Heart right ventricle (tissue), 16 donors: Measurements from ENCODE around the gene ZDHHC21. TPM values are rescaled to one million over a fixed set of nuclear protein-coding genes. Genes with fewer than 3 reads are reported as not detected.

Experiments used
- ATAC-seq, 8 donors: fragments of 200-7000 bp; cut with Tn5 transposase; one replicate each; pipeline ENCODE4 v1.9.1; 2020; ENCODE audit warnings: mild to moderate bottlenecking in 8 of 8, moderate library complexity in 8 of 8, moderate number of reproducible peaks in 1 of 8
- DNase-seq, 2 donors: peaks; one replicate each; pipeline ENCODE4 v3.0.0-alpha.2; 2020
- H3K27ac ChIP-seq, 10 donors: fragments of 200-600 bp; sonication (generic) in 2 of 10; one replicate each; pipeline versions ENCODE4 v1.5.0 to v1.8.0; 2020 to 2022; ENCODE audit warnings: mild to moderate bottlenecking in 3 of 10
- H3K27me3 ChIP-seq, 7 donors: fragments of 200-600 bp; one replicate each; pipeline ENCODE4 v1.8.0; 2021 to 2022; ENCODE audit warnings: mild to moderate bottlenecking in 2 of 7
- H3K36me3 ChIP-seq, 9 donors: fragments of 200-600 bp; sonication (generic) in 1 of 9; one replicate each; pipeline versions ENCODE4 v1.5.0 to v1.8.0; 2020 to 2022; ENCODE audit warnings: mild to moderate bottlenecking in 2 of 9
- H3K4me1 ChIP-seq, 9 donors: fragments of 200-600 bp; sonication (generic) in 1 of 9; one replicate each; pipeline versions ENCODE4 v1.5.0 to v1.8.0; 2020 to 2022; ENCODE audit warnings: mild to moderate bottlenecking in 4 of 9
- H3K4me3 ChIP-seq, 10 donors: fragments of 200-600 bp; sonication (generic) in 2 of 10; one replicate each; pipeline versions ENCODE4 v1.5.0 to v1.8.0; 2020 to 2022; ENCODE audit warnings: mild to moderate bottlenecking in 7 of 10, moderate library complexity in 2 of 10
- H3K9me3 ChIP-seq, 11 donors: fragments of 200-600 bp in 10 of 11; sonication (generic) in 2 of 11; one replicate each; pipeline versions ENCODE4 v1.5.0 to v1.8.0; 2013 to 2022; ENCODE audit warnings: mild to moderate bottlenecking in 2 of 11, control low read depth in 1 of 11, moderate library complexity in 1 of 11
- WGBS, 2 donors: extraction: QIAGEN DNeasy Blood & Tissue Kit; methylation state at CpG; one replicate each; pipeline ENCODE4 v1.1.7; 2013; ENCODE audit warnings: inconsistent platforms in 1 of 2; 5-methylcytosine and 5-hydroxymethylcytosine counted together
- intact Hi-C, 10 donors: fragments of 100-400 bp; cut with DNase I; formaldehyde crosslinking; loops; one replicate each; pipeline versions ENCODE4 v1.11.1 to v1.14.2; 2022
- polyA plus RNA-seq, 2 donors: library from polyadenylated mRNA; stranded (reverse); fragments of 200-250 nt; gene quantifications; one replicate each; pipeline ENCODE4 v1.2.3, GENCODE V29; 2013
- total RNA-seq, 10 donors: library from RNA; stranded (reverse); fragmentation: NEBNext Ultra II Directional in 3 of 10; extraction: Animal tissue kit (Norgen Biotek cat#: 25700) in 3 of 10; gene quantifications; one replicate each; pipeline versions ENCODE4 v1.2.1 to v1.2.4, GENCODE V29; 2021 to 2023
- TF ChIP-seq, protein P1 (sequence below), 9 donors: fragments of 200-600 bp; sonication (generic) in 2 of 9; IDR thresholded peaks; one replicate each; pipeline versions ENCODE4 v1.5.0 to v1.8.0; 2021 to 2022; ENCODE audit warnings: antibody characterized with exemption in 9 of 9, mild to moderate bottlenecking in 5 of 9, moderate library complexity in 1 of 9
- donor health status: Arrhythmogenic right ventricular cardiomyopathy.
- donor health status: ischemic (EF 13 %, LVEDD 7.1; RV severe dilation, severe dysfunction).
- donor health status: healthy with polysubstance abuse.
- donor health status: DM: no; HTN: yes; CAD: no.
- donor health status: DM: no; HTN: no; CAD: no.
- donor health status: ischemic (EF 25% LVEDD 6.9; RV normal size, moderate dysfunction).
- donor health status: ischemic (EF 25% LVEDD 5.7; RV mildly dilated, moderate dysfunction).
- donor health status: healthy.
- donor health status: DM: yes; HTN: yes; CAD: no.
- donor health status: Ischemic cardiomyopathy.
- donor health status: ischemic (EF 35%, LVEDD 5.7; RV mildly dilated, moderate dysfunction).
- donor health status: nonischemic (EF 11% LVEDD 7.7; RV severe dilation, severe dysfunction).
- donor health status: DM: yes; HTN: yes; CAD: no.
- donor health status: PGD.
- donor health status: ischemic (EF 29% LVEDD 5.4; RV normal size, mild dysfunction).
- donor health status: nonischemic (EF 23%, LVEDD 6.1; RV moderate dilation, normal function).

Gene ZDHHC21
- total and polyA plus RNA-seq, 12 donors: 1.9 to 8.4 (median 7.2) TPM

DNA sequence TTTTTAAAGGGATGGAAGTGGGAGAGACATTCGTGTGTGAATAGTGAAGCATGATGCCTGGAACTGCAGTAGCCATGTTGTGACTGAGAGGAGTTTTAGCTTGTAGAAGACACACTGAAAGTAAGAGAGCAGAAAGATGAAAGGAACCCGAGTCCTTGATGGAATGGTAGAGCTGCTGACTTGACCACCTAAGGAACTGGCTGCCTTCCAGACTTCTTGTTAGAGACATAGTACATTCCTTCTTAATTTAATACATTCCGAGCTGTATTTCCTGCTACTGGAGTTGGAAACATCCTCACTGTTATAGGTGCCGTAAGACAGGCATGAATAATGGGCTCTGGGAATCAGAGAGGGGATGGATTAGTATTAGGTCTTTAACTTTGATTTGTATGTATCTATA is 21.9 kb upstream of the ZDHHC21 start:
- peaks cover 0 to 7% (median 0%) of the 10 kb centered on the region in 7 donors for H3K27me3 ChIP-seq
- no peak overlapping the region for H3K27ac ChIP-seq
- H3K4me3 ChIP-seq: no peak overlapping the region
- ATAC-seq (no peak), DNase-seq (no peak)
- no peaks in the 10 kb centered on the region for H3K4me1 ChIP-seq
- WGBS, 2 donors: 67 to 68% methylated on average over 4 of the region's 4 CpGs
- H3K36me3 ChIP-seq: no peaks in the 10 kb centered on the region
- intact Hi-C loops: no loop called here
- TF ChIP-seq, protein P1, sequence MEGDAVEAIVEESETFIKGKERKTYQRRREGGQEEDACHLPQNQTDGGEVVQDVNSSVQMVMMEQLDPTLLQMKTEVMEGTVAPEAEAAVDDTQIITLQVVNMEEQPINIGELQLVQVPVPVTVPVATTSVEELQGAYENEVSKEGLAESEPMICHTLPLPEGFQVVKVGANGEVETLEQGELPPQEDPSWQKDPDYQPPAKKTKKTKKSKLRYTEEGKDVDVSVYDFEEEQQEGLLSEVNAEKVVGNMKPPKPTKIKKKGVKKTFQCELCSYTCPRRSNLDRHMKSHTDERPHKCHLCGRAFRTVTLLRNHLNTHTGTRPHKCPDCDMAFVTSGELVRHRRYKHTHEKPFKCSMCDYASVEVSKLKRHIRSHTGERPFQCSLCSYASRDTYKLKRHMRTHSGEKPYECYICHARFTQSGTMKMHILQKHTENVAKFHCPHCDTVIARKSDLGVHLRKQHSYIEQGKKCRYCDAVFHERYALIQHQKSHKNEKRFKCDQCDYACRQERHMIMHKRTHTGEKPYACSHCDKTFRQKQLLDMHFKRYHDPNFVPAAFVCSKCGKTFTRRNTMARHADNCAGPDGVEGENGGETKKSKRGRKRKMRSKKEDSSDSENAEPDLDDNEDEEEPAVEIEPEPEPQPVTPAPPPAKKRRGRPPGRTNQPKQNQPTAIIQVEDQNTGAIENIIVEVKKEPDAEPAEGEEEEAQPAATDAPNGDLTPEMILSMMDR (IDR thresholded peaks at IDR 0.05): no peak
- peaks cover 0 to 4% (median 0%) of the 10 kb centered on the region in 11 donors for H3K9me3 ChIP-seq

DNA sequence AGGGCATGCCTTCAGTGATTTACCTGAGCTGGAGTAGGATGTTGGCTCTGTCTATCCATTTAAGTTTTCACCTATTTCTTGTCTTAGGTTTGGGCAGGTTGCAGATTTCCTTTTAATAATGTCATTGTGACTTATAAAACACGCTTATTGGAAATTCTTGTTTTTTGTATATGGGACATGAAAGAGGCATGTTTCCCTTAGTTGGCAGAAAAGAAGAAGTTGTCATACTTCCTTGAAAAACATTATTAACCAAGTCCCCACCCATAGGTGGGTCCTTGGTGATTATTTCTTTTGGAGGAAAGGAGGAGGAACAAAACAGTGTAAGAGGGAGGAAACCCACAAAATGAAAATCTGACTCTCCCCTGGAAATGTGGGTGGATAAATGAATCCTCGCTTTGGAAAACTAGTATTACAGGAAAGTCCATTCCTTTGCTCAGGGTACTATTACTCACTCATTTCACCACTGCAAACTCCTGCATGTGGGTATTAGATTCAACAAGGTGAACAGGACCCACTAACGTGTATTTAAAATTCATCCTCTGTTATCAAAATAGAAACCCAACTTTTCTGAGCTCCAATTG is 20.0 kb upstream of the ZDHHC21 start:
- intact Hi-C loops: no loop called here
- ATAC-seq: no peak
- Histone ChIP-seq H3K4me3 (no peak overlapping the region), H3K27ac (no peak overlapping the region), H3K4me1 (no peaks in the 10 kb centered on the region), H3K27me3 (peaks cover 0 to 6% (median 0%) of the 10 kb centered on the region in 7 donors), H3K36me3 (no peaks in the 10 kb centered on the region), H3K9me3 (peaks cover 0 to 18% (median 0%) of the 10 kb centered on the region in 11 donors)
- no peak for DNase-seq
- TF ChIP-seq, protein P1 (IDR thresholded peaks at IDR 0.05): no peak
- 86 to 90% methylated on average over 3 of the region's 3 CpGs for WGBS, 2 donors

DNA sequence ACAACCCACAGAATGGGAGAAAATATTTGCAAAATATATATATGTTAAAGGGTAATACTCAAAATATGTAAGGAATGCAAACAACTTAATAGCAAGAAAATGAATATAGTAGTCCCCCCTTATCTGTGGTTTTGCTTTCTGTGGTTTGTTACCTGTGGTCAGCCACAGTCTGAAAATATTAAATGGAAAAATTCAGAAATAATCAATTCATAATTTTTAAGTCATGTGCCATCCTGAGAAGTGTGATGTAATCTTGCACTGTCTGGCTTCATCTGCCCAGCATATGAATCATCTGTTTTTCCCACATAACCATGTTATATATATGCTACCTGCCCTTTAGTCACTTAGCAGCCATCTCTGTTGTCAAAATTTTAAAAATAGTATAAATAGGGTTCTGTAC is 17.6 kb upstream of the ZDHHC21 start:
- no peaks in the 10 kb centered on the region for H3K4me1 ChIP-seq

DNA sequence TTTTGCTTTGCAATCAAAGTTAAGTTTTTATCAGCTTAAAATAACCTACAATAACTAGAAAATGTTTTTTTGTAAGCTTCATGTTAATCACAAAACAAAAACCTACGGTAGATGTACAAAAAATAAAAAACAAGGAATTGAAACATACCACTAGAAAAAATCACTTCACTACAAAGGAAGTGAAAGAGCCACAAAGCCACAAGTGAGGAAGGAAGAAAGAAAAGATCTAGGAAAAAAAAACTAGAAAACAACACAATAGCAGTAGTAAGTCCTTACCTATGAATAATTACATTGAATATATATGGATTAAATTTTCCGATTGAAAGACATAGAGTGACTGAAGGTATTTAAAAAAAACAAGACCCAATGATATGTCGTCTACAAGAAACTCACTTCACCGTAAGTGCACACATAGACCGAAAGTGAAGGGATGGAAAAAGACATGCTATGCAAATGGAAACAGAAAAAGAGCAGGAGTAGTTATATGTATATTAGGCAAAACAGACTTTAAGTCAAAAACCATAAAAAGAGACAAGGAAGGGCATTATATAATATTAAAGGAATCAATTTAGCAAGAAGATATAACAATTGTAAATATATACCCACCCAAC is 13.4 kb upstream of the ZDHHC21 start:
- ATAC-seq: no peak
- H3K4me3 ChIP-seq: no peak overlapping the region
- H3K9me3 ChIP-seq: peaks cover 0 to 60% (median 28%) of the 10 kb centered on the region in 11 donors
- H3K27me3 ChIP-seq: peaks cover 0 to 12% (median 0%) of the 10 kb centered on the region in 7 donors
- 92 to 96% methylated on average over 5 of the region's 5 CpGs for WGBS, 2 donors
- no peak overlapping the region for H3K27ac ChIP-seq
- H3K36me3 ChIP-seq: no peaks in the 10 kb centered on the region
- DNase-seq: no peak
- TF ChIP-seq, protein P1 (IDR thresholded peaks at IDR 0.05): no peak
- no peaks in the 10 kb centered on the region for H3K4me1 ChIP-seq
- intact Hi-C loops: no loop called here

More for the DNA sequence above, 17.6 kb upstream of the ZDHHC21 start:
- Histone ChIP-seq H3K9me3 (peaks cover 0 to 41% (median 10%) of the 10 kb centered on the region in 11 donors), H3K27ac (no peak overlapping the region), H3K4me3 (no peak overlapping the region), H3K27me3 (no peaks in the 10 kb centered on the region), H3K36me3 (no peaks in the 10 kb centered on the region)
- DNase-seq (no peak), ATAC-seq (no peak)
- intact Hi-C loops: no loop called here
- TF ChIP-seq, protein P1 (IDR thresholded peaks at IDR 0.05): no peak
